H9 (cell line): ENCODE data around the gene NUP107. TPM values are rescaled to one million over a fixed set of nuclear protein-coding genes. Genes with fewer than 3 reads are reported as not detected.

Source experiments
- DNase-seq: peaks from one replicate; pipeline ENCODE4 v3.0.0-alpha.2; 2017
- H2AFZ ChIP-seq: one replicate; pipeline ENCODE4 v1.6.1; 2013; ENCODE audit warnings: mild to moderate bottlenecking, low read length, control low read depth, moderate library complexity
- H2AK5ac ChIP-seq: 2 replicates; pipeline ENCODE4 v1.6.1; 2013; ENCODE audit warnings: low read length, control low read depth, mixed read lengths; ENCODE audit not compliant: insufficient read length
- H2BK120ac ChIP-seq: one replicate; pipeline ENCODE4 v1.6.1; 2013; ENCODE audit warnings: low read depth, mild to moderate bottlenecking, low read length, control low read depth, inconsistent platforms; ENCODE audit not compliant: poor library complexity, severe bottlenecking
- H2BK12ac ChIP-seq: 2 replicates; pipeline ENCODE4 v1.6.1; 2013; ENCODE audit warnings: low read length, control low read depth, mixed read lengths, low read depth; ENCODE audit not compliant: insufficient read length
- H2BK15ac ChIP-seq: 2 replicates; pipeline ENCODE4 v1.6.1; 2013; ENCODE audit warnings: low read depth, low read length, control low read depth
- H2BK20ac ChIP-seq: one replicate; pipeline ENCODE4 v1.6.1; 2013; ENCODE audit warnings: low read depth, mild to moderate bottlenecking, low read length, control low read depth, inconsistent platforms; ENCODE audit not compliant: poor library complexity, severe bottlenecking
- H2BK5ac ChIP-seq: 2 replicates; pipeline ENCODE4 v1.6.1; 2013; ENCODE audit warnings: low read length, control low read depth, mixed read lengths; ENCODE audit not compliant: insufficient read length
- H3K14ac ChIP-seq: 2 replicates; pipeline ENCODE4 v1.6.1; 2013; ENCODE audit warnings: low read length, control low read depth; ENCODE audit not compliant: insufficient read depth
- H3K18ac ChIP-seq: 2 replicates; pipeline ENCODE4 v1.6.1; 2013; ENCODE audit warnings: low read depth, mild to moderate bottlenecking, mixed read lengths, low read length, control low read depth; ENCODE audit not compliant: insufficient read length
- H3K23ac ChIP-seq: 2 replicates; pipeline ENCODE4 v1.6.1; 2013; ENCODE audit warnings: low read length, control low read depth, mixed read lengths, low read depth; ENCODE audit not compliant: insufficient read length
- H3K23me2 ChIP-seq: 2 replicates; pipeline ENCODE4 v1.6.1; 2013; ENCODE audit warnings: low read depth, mild to moderate bottlenecking, mixed read lengths, low read length, control low read depth; ENCODE audit not compliant: insufficient read length, poor library complexity, severe bottlenecking
- H3K27ac ChIP-seq: 2 replicates; pipeline ENCODE4 v1.5.1; 2013; ENCODE audit warnings: low read length, control low read depth, mixed read lengths, low read depth; ENCODE audit not compliant: insufficient read length
- H3K27me3 ChIP-seq: 2 replicates; pipeline ENCODE4 v1.6.1; 2013; ENCODE audit warnings: low read length, control low read depth, inconsistent platforms; ENCODE audit not compliant: insufficient read depth
- H3K4ac ChIP-seq: 2 replicates; pipeline ENCODE4 v1.6.1; 2013; ENCODE audit warnings: low read depth, mild to moderate bottlenecking, control low read depth, inconsistent platforms, low read length, moderate library complexity
- H3K4me1 ChIP-seq: 2 replicates; pipeline ENCODE4 v1.6.1; 2013; ENCODE audit warnings: low read length, control low read depth, inconsistent platforms; ENCODE audit not compliant: insufficient read depth
- H3K4me2 ChIP-seq: 2 replicates; pipeline ENCODE4 v1.6.1; 2013; ENCODE audit warnings: low read length, control low read depth, mixed read lengths; ENCODE audit not compliant: insufficient read length, insufficient read depth
- H3K56ac ChIP-seq: 2 replicates; pipeline ENCODE4 v1.6.1; 2013; ENCODE audit warnings: low read depth, mild to moderate bottlenecking, mixed read lengths, low read length, control low read depth; ENCODE audit not compliant: insufficient read length
- H3K79me1 ChIP-seq: 2 replicates; pipeline ENCODE4 v1.6.1; 2013; ENCODE audit warnings: low read depth, mild to moderate bottlenecking, moderate library complexity, low read length, control low read depth, inconsistent platforms; ENCODE audit not compliant: insufficient read depth, poor library complexity, severe bottlenecking
- H3K79me2 ChIP-seq: 2 replicates; pipeline ENCODE4 v1.6.1; 2013; ENCODE audit warnings: low read length, control low read depth, inconsistent platforms; ENCODE audit not compliant: insufficient read depth
- H3K9ac ChIP-seq: 2 replicates; pipeline ENCODE4 v1.6.1; 2013; ENCODE audit warnings: low read length, control low read depth, mixed read lengths; ENCODE audit not compliant: insufficient read length; ENCODE audit errors: extremely low read depth
- H3K9me3 ChIP-seq: one replicate; pipeline ENCODE4 v1.6.1; 2013; ENCODE audit warnings: low read depth, low read length, inconsistent platforms; ENCODE audit not compliant: control insufficient read depth
- H3T11ph ChIP-seq: one replicate; pipeline ENCODE4 v1.6.1; 2013; ENCODE audit warnings: mild to moderate bottlenecking, low read length, control low read depth, inconsistent platforms
- H4K20me1 ChIP-seq: one replicate; pipeline ENCODE4 v1.6.1; 2013; ENCODE audit not compliant: control insufficient read depth, insufficient read length, insufficient read depth
- H4K5ac ChIP-seq: 2 replicates; pipeline ENCODE4 v1.6.1; 2013; ENCODE audit warnings: low read depth, mild to moderate bottlenecking, mixed read lengths, low read length, control low read depth; ENCODE audit not compliant: insufficient read length
- H4K8ac ChIP-seq: replicated peaks from 2 replicates; pipeline ENCODE4 v1.6.1; 2013; ENCODE audit warnings: low read length, control low read depth, mixed read lengths, low read depth; ENCODE audit not compliant: insufficient read length
- H4K91ac ChIP-seq: 2 replicates; pipeline ENCODE4 v1.6.1; 2013; ENCODE audit warnings: low read depth, mild to moderate bottlenecking, moderate library complexity, mixed read lengths, low read length, control low read depth; ENCODE audit not compliant: insufficient read length
- H3K27ac Mint-ChIP-seq, 3 experiments: 2 replicates in 2 of 3; 3 replicates in 1 of 3; pipeline ENCODE4 v1.8.0; 2020 to 2021; ENCODE audit warnings: mixed read lengths in 3 of 3, mild to moderate bottlenecking in 1 of 3, moderate library complexity in 1 of 3
- H3K27me3 Mint-ChIP-seq: 2 replicates; pipeline ENCODE4 v1.8.0; 2021; ENCODE audit warnings: low read depth, mild to moderate bottlenecking, moderate library complexity, mixed read lengths
- H3K36me3 Mint-ChIP-seq, 3 experiments: 2 replicates in 2 of 3; 3 replicates in 1 of 3; pipeline ENCODE4 v1.8.0; 2020 to 2021; ENCODE audit warnings: low read depth in 3 of 3, mixed read lengths in 3 of 3; ENCODE audit not compliant: insufficient read depth in 1 of 3
- H3K4me1 Mint-ChIP-seq, 2 experiments: 2 replicates each; pipeline ENCODE4 v1.8.0; 2020; ENCODE audit warnings: mixed read lengths in 2 of 2
- H3K4me3 Mint-ChIP-seq, 2 experiments: 2 replicates in 1 of 2; 3 replicates in 1 of 2; pipeline ENCODE4 v1.8.0; 2020 to 2021; ENCODE audit warnings: mild to moderate bottlenecking in 2 of 2, mixed read lengths in 2 of 2, moderate library complexity in 1 of 2
- H3K9me3 Mint-ChIP-seq, 2 experiments: 2 replicates in 1 of 2; 3 replicates in 1 of 2; pipeline ENCODE4 v1.8.0; 2020; ENCODE audit warnings: mild to moderate bottlenecking in 2 of 2, mixed read lengths in 2 of 2, moderate library complexity in 1 of 2
- CTCF ChIP-seq: fragments of 200-600 bp; sonication (generic); conservative IDR thresholded peaks from 3 replicates; pipeline ENCODE4 v1.8.0; 2021; ENCODE audit warnings: antibody characterized with exemption, mild to moderate bottlenecking
- WGBS: extraction: QIAGEN DNeasy Blood & Tissue Kit; methylation state at CpG from one replicate; pipeline ENCODE4 v1.1.7; 2013; ENCODE audit warnings: missing lambda C conversion rate, low lambda C conversion rate, mixed read lengths; ENCODE audit not compliant: insufficient read length; ENCODE audit errors: extremely low coverage; 5-methylcytosine and 5-hydroxymethylcytosine counted together
- total RNA-seq: library from RNA; stranded (reverse); gene quantifications from 2 replicates; pipeline ENCODE4 v1.2.1, GENCODE V29; 2021

NUP107 gene
- total RNA-seq, 1 experiment from 2014 or later = 147 TPM

GRCh38 chr12:68766646-68767045 lies 79.9 kb downstream of the NUP107 start:
- Histone ChIP-seq H3K23ac (no peak overlapping the region), H3K23me2 (no peaks in the 10 kb centered on the region), H2BK120ac (no peak overlapping the region), H4K8ac (no peak overlapping the region), H4K5ac (no peak overlapping the region), H3K79me2 (no peaks in the 10 kb centered on the region), H3K18ac (no peak overlapping the region), H2AK5ac (no peak overlapping the region), H2BK12ac (no peak overlapping the region), H3K56ac (no peak overlapping the region), H4K91ac (no peak overlapping the region), H3K27me3 (no peaks in the 10 kb centered on the region), H3K79me1 (no peaks in the 10 kb centered on the region), H2BK15ac (no peak overlapping the region), H4K20me1 (no peaks in the 10 kb centered on the region), H2BK20ac (no peak overlapping the region), H3K27ac (no peak overlapping the region), H3T11ph (no peak overlapping the region), H3K4me2 (no peak overlapping the region), H3K4me1 (no peaks in the 10 kb centered on the region), H2BK5ac (no peak overlapping the region), H3K4ac (no peak overlapping the region), H3K9ac (no peak overlapping the region), H3K9me3 (no peaks in the 10 kb centered on the region), H3K14ac (no peak overlapping the region), H2AFZ (no peak overlapping the region)
- Mint-ChIP-seq H3K27ac (no peak overlapping the region; a peak in 1 of 7 replicates), H3K27me3 (no peaks in the 10 kb centered on the region; the same call in 1 of the 2 replicates), H3K36me3 (peaks cover 1 to 35% (median 35%) of the 10 kb centered on the region in 3 experiments; a peak in 6 of 7 replicates), H3K4me3 (no peak overlapping the region), H3K9me3 (no peaks in the 10 kb centered on the region), H3K4me1 (peaks cover 2 to 4% of the 10 kb centered on the region in 2 experiments; a peak in 3 of 4 replicates)
- TF ChIP-seq CTCF = no peak
- WGBS = no CpG with 5 or more reads among the region's 2 CpGs
- DNase-seq = no peak
